Suprapubic skin (tissue), 3 donors: ENCODE measurements around the gene AKAP13.

ENCODE experiments used
- CTCF ChIP-seq, 2 donors: fragments of 200-600 bp in 1 of 2; fragments of 450-650 bp in 1 of 2; sonication (generic) in 1 of 2; IDR thresholded peaks; one replicate each; pipeline ENCODE4 v1.5.1; 2016 to 2019; ENCODE audit warnings: antibody characterized with exemption in 2 of 2, mild to moderate bottlenecking in 1 of 2, moderate library complexity in 1 of 2
- EP300 ChIP-seq: sonication (generic); formaldehyde crosslinking; IDR thresholded peaks from one replicate; pipeline ENCODE4 v1.6.1; 2017; ENCODE audit warnings: antibody characterized with exemption
- POLR2A ChIP-seq, 2 donors: fragments of 450-650 bp; IDR thresholded peaks; one replicate each; pipeline ENCODE4 v1.6.1; 2017; ENCODE audit warnings: antibody characterized with exemption in 2 of 2, mild to moderate bottlenecking in 2 of 2, moderate library complexity in 2 of 2

DNA sequence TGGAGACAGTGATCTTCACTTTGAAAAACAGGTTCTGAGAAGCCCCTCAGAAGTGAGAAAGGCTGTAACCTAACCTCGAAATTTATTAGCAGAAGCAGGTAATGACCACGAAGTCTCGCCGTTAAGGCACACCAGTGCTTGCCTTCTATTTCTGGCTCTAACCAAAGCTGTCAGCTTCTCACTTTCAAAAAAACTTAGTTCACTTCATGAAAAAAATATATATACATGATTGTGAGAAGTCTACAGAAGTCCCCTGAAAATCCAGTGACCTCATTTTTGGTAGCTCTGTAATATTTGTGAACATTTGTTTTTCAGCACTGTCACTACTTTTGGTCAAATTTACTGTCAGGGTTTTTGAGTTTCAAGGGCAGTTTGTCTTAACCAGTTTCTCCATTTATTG, 19.1 kb upstream of the AKAP13 start:
- TF ChIP-seq EP300 (no peak), POLR2A (IDR thresholded peaks at IDR 0.05) (no peak), CTCF (IDR thresholded peaks at IDR 0.05) (no peak)
